Activated gamma-delta T cell treated with Interleukin-2 at 50 U/mL for 16 hours (primary cell): ENCODE data around the gene RALGPS1.

ENCODE experiments used
- DNase-seq: peaks from one replicate; pipeline ENCODE4 v3.0.0-alpha.2; 2020

Gene RALGPS1

DNA sequence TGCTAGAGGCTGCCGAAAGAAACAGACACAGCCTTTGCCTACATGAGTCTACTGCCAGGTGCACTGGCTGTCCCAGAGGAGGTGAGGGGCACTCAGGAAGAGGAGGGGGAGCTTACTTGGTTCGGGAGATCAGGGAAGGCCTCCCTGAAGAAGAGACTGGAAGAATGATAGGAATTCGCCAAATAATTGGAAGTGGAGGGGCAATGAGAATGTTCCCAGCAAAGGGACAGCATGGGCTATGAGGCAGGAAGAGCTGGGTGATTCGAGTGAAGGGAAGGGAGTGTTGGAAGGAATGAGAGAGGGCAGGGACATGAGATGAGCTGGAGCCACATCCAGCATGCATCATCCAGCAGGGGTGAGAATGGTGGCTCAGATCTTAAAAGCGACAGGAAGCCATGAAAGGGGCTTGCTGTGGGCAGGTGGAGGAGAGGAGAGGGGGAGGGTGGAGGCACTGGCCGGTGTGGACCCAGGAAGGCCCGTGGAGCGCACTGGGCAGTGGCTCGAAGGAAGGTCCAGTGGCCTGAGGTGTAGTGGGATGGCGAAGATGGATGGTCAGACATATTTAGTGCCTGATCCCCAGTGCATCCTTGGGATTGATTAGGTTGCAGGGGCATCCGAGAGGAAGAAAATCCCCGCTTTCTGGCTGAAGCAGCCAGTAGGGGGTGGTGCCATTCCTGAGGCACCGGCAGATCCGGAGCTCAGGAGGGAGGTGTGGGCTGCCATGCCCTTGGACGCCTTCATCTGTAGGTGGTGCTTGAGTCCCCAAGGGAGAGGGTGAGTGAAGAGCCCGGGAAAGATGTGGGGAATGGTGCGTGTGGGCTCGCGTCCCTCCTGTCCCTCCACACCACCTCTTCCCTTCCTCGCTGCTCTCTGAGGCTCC is 296.5 kb downstream of the RALGPS1 start:
- no peak for DNase-seq

DNA sequence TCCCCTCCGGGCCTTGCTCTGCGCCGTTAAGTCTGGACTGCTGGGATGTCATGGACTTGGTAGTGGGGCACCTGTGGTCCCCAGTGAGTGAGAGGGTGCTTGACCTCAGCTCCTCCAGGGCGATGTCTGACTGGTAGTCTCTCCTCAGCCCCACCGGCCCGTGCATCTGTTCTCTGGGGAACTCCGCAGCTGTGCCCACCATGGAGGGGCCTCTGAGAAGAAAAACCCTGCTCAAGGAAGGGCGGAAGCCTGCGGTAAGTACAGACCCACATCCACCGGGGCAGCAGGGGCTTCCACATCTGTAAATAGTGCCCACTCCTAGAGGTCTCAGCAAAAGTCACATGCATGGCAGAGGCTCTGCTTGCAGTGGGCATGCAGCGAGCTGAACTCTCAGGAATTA is 297.4 kb downstream of the RALGPS1 start:
- no peak for DNase-seq

DNA sequence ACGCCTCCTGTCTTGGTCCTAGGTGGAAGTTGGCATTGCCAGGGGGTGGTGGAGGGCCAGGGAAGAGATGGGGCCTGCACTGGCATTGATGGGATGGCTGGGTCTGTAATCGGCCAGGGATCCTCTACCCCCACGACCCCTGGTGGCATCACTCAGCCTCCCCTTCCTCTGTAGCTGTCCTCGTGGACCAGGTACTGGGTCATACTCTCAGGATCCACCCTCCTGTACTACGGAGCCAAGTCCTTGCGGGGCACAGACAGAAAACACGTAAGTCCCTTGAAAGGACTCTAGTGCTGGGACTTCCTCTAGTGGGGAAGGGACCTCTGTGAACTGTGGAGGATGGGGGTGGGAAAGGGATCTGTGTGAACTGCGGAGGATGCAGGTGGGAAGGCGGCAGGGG is 297.9 kb downstream of the RALGPS1 start:
- no peak for DNase-seq

DNA sequence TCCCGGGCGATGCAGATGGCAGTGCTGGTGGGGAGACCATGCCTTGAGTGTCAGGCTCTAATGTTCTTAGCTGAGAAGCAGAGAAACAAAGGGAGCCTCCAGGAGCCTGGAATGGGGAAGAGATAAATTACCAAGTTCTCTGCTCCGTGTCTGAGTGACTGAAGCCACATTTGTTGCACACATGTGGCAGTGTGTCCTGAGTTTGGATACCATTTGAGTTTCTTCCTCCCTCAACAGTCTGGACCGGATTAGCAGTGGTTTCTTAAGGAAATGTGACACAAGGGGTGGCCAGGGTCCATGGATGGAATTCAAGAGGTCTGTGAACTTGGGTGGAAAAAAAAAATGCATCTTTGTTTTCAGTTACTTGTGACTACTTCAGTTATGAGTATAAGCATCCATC is 299.3 kb downstream of the RALGPS1 start:
- DNase-seq: no peak

DNA sequence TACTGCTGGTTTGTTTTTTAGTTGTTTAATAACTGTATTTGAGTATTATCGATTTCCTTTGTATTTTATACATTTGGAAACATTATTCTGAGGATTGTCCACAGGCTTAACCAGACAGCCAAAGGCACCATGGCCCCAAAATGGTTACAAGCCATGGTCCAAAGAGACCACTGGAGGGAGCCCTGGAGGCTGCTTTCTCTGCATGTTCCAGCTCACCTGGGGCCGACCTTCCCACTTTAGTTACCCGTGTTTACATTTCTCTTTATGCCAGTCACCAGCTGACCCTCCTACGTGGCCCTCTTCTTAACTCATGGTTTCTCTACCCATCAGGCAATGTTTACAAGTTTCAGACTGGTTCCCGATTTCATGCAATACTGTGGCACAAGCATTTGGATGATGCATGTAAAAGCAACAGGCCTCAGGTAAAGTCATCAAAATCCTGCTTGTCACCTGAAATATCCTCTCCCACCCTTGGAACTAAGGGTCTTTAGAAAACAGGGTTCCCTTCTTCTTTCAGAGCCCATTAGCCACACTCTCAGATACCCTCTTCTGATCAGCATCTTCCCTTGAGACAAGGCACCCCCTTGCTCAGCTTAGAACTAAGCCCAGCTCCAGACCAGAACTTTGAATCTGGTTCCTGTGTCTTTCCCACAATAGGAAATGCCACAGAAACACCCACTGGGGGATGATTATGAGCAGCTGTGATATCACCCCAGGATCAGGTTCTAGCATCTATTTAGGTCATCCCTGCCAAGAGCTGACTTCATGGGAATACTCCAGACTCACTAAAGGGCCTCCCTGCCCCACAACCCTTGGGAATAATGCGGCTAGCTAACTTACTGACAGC is 300.1 kb downstream of the RALGPS1 start:
- peak; percentile 51 for DNase-seq

DNA sequence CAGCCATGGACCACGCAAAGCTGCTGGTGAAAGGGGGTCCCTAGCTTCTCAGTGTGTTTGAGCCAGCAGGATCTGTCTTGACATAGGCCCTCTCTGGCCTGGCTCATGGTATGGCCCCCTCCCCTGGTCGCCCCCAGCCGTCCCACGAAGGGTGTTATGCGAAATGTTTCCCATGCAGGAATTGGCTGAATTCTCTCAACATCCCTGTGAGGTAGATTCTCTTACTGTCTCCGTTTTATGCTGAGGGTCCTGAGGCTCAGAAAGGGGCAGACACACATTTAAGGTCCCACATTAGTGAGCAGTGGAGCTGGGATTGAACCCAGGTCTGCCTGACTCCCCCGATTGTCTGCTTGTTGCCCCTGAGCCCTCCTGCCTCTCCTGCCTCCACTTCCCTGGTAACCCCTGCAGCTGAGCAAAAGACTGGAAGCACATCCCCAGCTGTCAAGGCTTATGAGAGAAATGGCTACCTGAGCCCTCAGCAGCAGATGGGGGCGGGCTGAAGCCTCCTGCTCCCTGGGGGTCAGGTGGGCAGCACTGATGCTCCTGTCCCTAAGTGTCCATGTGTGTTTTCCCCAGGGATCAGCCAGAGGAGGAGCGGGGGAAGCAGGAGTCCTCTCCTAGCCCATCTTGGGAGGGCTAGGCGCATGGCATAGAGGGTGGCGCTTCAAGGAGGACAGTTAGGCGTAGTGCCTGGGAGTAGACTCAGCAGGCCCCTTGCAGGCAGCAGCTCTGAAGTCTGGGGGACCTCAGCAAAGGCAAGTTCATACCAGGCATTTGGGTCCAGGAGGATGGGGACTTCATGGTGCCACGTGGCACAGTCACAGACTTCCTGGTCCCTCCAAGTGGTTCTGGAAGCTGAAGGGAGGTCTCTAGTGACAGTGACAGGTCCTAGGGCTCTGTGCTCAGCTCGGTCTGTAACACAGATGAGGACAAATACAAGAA is 301.0 kb downstream of the RALGPS1 start:
- DNase-seq: no peak

DNA sequence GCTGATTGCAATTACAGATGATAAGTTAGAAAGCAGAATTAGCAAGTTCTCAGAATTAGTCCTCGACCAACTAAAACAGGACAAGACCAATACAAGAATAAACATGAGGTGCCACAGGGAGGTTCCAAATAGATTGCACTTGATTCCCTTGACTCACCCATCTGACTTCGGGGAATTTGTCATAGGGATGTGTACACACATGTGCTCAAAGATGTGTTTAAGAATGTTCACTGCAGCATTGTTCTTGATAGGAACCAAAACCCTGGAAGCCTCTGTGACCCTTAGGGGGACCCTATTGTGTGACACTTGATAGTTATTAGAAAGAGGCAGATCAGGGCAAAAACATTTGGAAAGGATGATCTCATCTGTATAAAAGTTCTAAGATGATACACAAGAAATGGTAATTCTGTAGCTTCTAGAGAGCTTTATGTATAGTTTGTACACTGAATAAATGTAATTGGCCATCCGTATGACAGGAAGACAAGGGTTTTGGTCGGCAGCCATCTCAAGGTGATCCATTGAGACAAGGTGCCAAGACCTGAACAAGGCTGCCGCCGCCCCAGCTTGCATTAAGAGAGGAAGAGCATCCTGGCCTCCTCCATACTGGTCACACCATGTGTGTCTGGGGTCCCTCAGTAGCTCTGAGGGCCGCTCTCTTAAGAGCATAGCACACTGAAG is 301.8 kb downstream of the RALGPS1 start:
- no peak for DNase-seq

DNA sequence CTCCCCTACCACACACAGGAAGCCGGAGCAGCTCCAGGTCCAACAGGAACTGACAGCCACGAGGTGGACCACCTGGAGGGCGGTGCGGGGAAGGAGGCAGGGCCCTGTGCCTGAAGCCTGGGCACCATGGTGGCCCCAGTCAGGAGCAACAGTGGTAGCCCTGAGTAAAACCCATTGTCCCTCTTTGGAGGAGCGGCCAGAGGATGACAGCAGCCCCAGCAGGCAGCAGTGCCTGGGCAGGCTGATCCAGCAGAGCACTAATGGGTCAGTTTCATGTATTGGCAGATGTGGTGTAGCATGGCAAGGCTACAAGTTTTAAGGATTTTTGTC is 302.3 kb downstream of the RALGPS1 start:
- no peak for DNase-seq

DNA sequence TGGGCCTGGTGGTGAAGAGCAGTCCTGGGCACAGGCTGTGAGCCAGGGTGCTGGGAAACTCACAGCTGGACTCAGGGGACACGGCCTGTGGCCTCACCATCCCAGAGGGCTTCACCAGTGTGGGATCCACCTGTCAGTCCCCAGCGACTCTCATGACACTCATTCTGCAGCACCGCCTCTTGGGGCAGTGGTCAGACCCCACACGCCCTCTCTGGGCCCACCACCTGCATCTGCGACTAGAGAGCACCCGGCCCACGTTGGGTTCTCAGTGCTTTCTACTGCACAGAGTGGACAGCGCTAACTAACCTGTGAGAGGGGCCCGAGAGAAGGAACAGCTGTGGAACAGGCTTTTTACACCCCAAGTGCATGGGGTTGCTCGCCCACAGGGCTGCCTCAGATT is 304.2 kb downstream of the RALGPS1 start:
- no peak for DNase-seq

DNA sequence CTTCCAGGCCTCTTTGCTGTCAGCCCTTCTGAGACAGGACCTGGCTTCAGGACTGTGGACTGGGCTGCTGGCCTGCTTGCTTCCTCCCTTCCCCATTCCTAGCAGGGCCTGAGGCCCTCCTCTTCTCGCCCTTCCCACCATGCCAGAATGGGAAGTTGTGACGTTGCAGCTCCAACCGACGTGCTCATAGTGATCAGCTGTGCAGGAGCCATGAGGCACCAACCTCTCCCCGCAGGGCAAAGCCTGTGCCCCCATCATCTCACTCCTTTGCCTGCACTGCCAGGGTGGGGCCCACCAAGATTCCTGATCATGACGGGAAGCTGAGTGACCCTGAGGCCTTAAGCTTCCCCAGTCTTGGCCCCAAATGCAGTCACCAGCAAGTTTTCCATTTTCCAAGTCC is 304.9 kb downstream of the RALGPS1 start:
- DNase-seq: no peak

DNA sequence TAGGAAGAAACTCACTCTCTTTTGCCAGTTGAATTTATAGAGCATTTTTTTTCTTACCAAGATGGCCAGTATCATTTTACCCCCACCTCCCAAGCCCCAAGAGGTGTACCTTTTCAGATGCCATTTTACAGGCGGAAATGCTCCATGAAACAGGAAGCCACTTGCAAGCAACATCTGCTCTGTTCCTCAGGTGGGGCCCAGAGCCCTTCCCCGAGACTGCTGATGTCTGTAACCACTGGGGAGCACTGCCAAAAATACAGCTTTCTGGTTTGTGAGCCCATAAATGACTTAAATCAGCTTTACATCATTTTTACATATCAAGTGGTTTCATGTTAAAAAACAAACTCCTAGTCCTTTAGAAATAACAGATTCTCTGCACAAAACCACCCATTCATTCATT is 307.1 kb downstream of the RALGPS1 start:
- DNase-seq: no peak

DNA sequence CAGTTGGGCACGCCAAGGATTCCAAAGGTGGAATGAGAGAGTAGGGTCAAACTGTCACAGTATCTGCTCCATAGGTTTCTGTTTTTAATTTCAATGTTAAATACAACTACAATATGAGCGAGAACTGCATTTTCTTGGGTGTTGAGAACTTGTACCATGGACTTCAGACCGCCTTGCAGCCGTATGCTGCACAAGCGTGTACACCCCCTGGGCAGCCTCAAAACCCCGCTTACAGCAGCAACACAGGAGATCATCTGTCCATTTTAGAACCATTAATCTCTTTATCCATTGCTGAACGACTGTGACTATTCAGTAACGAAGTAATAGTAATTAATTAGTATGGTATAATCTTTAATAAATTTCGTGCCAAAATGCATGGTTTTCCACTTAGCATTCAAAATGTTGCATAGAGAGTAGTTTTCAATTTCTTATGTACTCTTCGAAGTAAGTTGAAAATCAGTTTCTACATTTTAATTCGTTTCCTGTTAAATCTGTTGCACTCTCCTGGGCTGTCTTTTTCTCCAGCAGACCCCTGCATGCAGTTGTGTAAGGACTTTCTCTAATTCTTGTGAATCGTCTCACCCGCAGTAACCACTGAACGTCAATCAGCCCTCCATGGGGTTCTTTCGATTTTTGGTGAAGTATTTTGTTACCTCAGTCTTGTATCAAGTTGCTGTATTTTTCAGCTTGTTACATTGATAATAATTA is 308.0 kb downstream of the RALGPS1 start:
- no peak for DNase-seq

DNA sequence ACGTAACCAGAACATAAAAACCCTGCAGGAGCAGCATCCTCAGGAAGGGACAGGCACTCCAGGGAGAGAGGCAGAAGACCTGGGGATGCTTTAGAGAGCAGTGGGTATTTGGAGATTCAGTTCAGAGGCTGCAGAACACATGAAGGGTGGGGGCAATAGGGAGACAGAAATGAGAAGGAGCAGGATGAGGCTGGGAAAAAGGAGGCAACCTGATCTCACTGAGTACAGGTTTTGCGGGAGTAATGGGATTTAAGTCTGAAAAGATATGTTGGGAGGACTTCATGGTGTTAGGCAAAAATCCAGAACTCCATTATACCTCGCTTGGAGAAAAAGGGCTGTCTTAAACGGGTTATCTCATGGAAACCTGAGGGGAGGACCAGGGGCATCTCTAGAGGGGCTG is 308.7 kb downstream of the RALGPS1 start:
- DNase-seq: no peak

DNA sequence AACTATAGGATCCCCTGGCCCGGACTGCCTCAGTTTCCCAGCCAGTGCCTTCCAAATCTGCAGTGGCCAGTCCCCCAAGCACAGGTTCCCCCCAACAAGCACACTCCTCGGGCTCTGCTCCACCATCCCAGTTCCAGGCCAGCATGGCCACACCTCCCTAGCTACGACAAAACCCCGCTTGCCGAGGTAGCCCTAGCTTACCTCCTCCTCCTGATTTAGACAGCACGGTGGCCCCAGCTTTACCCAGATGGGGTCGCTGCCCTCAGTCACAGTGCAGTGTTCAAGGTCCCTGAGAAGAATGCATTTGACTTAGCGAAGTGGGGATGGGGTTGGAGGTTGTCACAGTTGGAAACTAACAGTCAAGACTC is 309.2 kb downstream of the RALGPS1 start:
- no peak for DNase-seq

DNA sequence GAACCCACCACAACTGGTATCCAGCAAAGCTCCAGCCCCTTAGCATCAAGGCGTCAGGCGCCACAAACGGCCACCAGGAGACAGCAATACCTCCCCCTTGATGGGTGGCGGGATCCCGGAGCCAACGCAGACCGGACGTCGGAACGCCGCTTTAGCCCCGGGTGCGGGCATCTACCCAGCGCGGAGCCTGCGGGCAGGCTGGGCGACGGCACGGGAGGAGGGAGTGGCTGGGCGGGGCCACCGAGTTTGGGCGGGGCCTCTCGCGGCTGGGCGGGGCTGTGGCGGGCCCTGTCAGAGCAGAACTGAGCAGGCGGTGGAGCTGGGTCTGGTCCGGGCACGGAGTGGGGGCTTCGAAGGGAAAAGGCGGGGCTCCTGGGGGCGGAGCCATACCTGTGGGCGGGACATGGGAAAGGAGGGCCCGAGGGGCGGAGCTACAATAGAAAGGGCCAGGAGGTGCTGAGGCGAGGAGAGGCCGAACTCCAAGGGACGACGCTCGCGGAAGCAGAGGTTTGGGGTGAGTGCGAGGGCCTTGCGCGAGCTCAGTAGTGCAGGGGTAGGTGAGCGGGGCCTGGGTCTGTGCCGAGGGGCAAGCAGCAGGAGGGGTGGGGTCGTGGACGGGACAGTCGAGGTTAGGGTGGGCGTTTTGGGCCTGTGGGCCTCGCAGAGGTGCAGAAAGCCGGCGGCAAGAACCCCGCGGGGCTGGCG is 309.7 kb downstream of the RALGPS1 start:
- DNase-seq: peak; percentile 79

DNA sequence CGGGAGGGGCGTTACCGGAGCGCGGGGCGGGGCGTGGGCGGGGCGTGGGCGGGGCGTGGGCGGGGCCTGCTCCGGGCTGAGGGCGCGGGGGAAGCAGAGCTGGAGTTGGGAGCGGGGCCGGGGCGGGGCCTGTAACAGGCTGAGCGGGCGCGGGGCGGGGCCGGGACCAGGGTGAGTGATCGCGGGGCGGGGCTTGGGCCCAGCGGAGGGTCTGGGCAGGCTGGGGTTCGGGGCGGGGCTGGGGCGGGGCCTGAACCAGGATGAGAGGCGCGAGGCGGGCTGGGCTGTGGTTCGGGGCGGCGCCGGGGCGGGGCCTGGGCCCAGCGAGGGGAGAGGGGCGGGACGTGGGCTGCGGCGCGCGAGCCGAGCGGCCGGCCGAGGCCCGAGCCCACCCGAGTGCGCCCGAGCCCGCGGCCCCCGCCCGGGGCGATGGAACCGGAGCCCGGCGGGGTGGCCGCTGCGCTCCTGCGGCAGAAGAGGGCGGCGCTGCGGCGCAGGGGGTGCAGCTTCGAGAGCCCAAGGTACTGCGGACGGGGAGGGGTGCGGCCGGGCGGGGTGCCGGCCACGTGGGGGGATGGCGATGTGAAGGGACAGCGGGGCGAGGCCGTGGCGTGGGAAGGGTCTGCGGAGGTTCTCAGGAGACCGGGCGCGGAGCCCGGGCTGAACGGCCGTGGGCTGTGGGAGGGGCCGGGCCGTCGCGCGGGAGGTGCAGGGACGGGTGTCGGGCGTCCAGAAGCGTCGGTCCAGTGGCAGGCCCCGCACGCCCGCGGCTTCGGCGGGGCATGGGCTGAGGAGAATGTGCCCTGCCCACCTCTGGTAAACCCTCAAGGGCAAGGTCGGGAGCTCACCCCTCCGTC is 310.5 kb downstream of the RALGPS1 start:
- DNase-seq: peak; percentile 87

DNA sequence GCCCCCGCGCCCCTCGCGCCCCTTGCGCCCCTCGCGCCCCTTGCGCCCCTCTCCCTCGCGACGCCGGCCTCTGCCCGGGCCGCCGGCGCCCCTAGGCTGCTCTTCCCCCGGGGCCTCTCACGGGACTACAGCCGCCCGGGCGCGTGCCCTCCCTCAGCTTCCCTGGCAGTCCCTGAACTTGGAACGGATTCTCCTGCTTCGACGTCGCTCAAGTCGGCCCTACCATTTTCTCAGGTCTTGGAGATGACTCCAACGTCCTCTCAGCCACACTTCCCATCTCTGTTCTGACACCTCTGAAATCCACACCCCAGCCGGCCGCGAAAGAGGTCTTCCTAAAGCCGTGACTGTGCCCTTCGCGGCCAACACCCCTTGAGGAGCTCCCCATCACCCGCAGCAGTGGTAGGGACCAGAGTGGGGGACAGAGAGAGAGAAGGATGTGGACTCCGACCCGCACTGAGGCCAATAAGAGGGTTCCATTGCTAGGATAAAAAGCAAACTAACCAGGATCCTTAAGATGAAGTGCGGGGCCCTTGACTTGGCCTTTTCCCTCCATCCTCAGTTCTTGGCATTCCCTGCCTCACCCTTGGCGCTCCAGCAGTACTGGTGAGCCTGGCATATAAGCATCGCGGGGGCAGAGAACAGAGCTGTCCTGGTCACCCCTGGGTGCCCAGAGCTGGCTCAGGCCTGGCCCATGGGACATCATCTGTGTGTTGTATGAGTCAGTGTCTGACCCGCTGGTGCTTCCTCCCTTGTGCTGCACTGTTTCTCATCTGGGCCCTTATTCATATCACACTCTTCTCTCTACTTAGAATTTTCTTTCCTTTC is 311.4 kb downstream of the RALGPS1 start:
- DNase-seq: no peak

DNA sequence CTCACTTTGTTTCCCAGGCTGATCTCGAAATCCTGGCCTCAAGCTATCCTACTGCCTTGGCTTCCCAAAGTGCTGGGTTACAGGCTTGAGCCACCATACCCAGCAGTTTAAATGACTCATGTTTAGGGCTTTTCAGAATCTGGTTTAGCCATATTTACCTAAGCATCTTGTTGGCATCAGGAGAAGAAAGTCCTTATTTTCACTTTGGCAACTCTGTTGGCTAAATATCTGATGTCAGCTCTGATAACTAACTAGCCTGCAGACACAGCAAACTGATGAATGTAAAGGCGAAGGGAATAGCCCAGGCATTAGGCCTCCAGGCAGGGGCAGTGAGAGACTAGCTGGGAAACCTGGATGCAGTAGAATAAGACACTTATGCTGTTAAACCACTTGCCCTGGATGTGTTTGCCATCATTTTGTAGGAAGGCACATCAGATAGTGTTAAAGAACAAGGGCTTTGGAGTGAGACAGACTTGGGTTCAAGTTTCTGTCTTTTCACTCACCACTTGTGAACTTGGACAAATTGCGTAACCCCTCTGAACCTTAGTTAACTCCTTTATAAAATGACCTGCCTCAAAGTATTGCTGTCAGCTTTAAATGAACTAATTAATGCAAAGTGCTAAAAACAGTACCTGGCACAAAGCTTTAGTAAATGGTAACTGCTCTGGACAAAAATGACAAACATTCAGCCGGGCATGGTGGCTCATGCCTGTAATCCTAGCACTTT is 315.3 kb downstream of the RALGPS1 start:
- DNase-seq: no peak

DNA sequence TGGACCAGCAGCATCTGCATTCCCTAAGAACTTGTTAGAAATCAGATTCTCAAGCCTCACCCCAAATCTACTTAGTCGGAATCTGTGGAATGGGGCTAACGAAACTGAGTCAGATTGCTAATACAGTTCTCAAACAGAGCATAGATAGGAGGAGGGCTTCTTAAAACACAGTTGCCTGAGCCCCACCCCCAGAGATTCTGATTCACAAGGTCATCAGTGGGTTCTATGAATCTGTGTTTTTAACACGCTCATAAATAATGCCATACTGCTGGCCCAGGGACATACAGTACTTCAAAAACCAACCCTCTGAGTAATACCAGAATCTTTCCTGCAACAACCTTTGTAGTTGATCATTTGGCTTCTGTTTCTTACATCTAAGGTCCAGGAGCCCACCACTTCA is 317.1 kb downstream of the RALGPS1 start:
- no peak for DNase-seq
